Measurements from ENCODE around the gene POU3F1. TPM values are rescaled to one million over a fixed set of nuclear protein-coding genes. Genes with fewer than 3 reads are reported as not detected.

The POU3F1 gene
- total RNA-seq, 1 donor from 2014 or later: 16.5 TPM

DNA sequence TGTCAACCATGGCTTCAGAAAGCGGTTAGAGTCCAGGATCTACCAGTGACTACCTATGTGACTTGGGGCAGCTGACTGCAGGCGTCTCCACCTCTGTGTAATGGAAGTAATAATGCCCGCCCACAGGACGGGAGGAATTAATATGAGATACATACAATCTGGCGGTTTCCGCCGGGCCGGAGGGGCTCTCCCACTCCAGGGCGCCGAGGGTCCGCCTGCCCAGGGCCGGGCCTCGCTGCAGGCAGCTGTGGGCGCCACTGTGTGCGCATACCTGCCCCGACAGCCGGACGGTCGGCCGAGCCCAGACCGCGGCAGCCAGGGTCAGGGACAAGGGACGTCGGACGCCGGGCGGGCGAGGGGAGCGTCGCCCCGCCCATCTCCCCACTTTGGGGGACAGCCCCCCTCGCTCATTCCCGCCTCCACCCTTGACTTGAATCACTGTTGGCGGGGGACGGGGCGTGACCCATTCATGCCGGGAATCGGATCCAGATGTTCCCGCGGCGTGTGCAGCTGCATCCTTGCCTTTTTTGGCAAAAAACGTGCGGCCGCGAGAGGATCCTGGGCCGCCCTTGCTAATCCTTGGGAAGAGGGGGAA is 50.7 kb downstream of the POU3F1 start:
- H3K9me3 Mint-ChIP-seq: no peaks in the 10 kb centered on the region
- H2AFZ ChIP-seq (replicated peaks): no peak overlapping the region
- no peak overlapping the region for H3K9ac ChIP-seq
- DNase-seq (ENCODE audit: low spot score): peak; percentile 72
- H3K4me1 ChIP-seq: peaks cover 14% of the 10 kb centered on the region
- H3K79me2 ChIP-seq (ENCODE audit: low read depth): peaks cover 3% of the 10 kb centered on the region
- H3K27me3 Mint-ChIP-seq (ENCODE audit: insufficient read depth, low read depth): peaks cover 4% of the 10 kb centered on the region
- peaks cover 16% of the 10 kb centered on the region for H3K36me3 Mint-ChIP-seq
- peaks cover 12% of the 10 kb centered on the region for H3F3A ChIP-seq (ENCODE audit: low read depth)
- H3K9me3 ChIP-seq (ENCODE audit: low read depth): no peaks in the 10 kb centered on the region
- no peak overlapping the region for H3K27ac ChIP-seq
- TF ChIP-seq EZH2 (IDR thresholded peaks at IDR 0.05) (no peak), EZH2phosphoT487 (IDR thresholded peaks at IDR 0.05) (no peak)
- TF ChIP-seq, protein P1, sequence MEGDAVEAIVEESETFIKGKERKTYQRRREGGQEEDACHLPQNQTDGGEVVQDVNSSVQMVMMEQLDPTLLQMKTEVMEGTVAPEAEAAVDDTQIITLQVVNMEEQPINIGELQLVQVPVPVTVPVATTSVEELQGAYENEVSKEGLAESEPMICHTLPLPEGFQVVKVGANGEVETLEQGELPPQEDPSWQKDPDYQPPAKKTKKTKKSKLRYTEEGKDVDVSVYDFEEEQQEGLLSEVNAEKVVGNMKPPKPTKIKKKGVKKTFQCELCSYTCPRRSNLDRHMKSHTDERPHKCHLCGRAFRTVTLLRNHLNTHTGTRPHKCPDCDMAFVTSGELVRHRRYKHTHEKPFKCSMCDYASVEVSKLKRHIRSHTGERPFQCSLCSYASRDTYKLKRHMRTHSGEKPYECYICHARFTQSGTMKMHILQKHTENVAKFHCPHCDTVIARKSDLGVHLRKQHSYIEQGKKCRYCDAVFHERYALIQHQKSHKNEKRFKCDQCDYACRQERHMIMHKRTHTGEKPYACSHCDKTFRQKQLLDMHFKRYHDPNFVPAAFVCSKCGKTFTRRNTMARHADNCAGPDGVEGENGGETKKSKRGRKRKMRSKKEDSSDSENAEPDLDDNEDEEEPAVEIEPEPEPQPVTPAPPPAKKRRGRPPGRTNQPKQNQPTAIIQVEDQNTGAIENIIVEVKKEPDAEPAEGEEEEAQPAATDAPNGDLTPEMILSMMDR (IDR thresholded peaks at IDR 0.05): no peak
- no peaks in the 10 kb centered on the region for H4K20me1 ChIP-seq (ENCODE audit: low read depth)
- H3K4me2 ChIP-seq: peak overlapping the region; percentile 72
- H3K4me3 Mint-ChIP-seq: no peak overlapping the region
- H3K4me3 ChIP-seq: peak overlapping the region; percentile 39
- no peaks in the 10 kb centered on the region for H3K36me3 ChIP-seq
- H3K27me3 ChIP-seq: no peaks in the 10 kb centered on the region
- no peak overlapping the region for H3K27ac Mint-ChIP-seq
- H3K4me1 Mint-ChIP-seq: peaks cover 25% of the 10 kb centered on the region

DNA sequence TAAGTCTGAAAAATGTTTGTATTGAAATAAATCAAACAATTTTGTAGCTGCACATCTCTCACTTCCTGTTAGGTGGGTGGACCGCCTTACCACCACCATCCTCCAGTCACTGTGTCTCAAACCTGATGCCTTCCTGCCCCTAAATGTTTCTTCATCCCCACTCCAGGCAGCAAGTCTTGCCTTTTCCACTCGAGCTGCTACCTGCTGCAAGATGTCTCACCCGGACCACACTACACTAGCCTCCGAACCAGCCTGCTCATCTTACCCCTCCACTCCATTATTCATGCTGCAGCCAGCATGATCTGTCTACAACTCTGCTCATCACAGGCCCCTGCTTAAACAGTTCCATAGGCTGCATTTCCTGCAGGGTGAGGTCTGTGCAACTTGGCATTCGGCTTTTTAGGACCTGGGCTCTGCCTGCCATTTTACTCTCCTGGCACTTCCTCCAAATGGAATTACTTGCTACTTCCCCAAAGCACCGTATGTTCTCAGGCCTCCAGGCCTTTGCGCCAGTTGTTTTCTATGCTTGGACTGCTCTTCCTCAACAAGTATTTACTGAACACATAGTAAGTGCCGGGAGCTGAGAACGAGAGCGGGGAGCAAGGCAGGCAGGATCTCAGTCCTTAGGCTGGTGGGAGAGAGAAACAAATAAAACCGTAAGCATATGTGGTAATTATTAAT is 51.6 kb downstream of the POU3F1 start:
- Mint-ChIP-seq H3K4me1 (peaks cover 21% of the 10 kb centered on the region), H3K4me3 (peak overlapping the region; percentile 9), H3K36me3 (peaks cover 16% of the 10 kb centered on the region), H3K27ac (peak overlapping the region; percentile 9), H3K27me3 (ENCODE audit: insufficient read depth, low read depth) (peaks cover 5% of the 10 kb centered on the region), H3K9me3 (no peaks in the 10 kb centered on the region)
- Histone ChIP-seq H3K27me3 (no peaks in the 10 kb centered on the region), H3K4me1 (peaks cover 6% of the 10 kb centered on the region), H3K27ac (no peak overlapping the region), H2AFZ (replicated peaks) (no peak overlapping the region), H3K4me2 (no peak overlapping the region), H3F3A (ENCODE audit: low read depth) (peaks cover 10% of the 10 kb centered on the region), H3K4me3 (no peak overlapping the region), H4K20me1 (ENCODE audit: low read depth) (no peaks in the 10 kb centered on the region), H3K9me3 (ENCODE audit: low read depth) (no peaks in the 10 kb centered on the region), H3K79me2 (ENCODE audit: low read depth) (no peaks in the 10 kb centered on the region), H3K9ac (no peak overlapping the region), H3K36me3 (no peaks in the 10 kb centered on the region)
- no peak for TF ChIP-seq EZH2phosphoT487 (IDR thresholded peaks at IDR 0.05)
- TF ChIP-seq EZH2 (IDR thresholded peaks at IDR 0.05): no peak
- TF ChIP-seq, protein P1 (IDR thresholded peaks at IDR 0.05): no peak
- no peak for DNase-seq (ENCODE audit: low spot score)

Small RNA genes within 50 kb of the gene (microRNA-seq; reads per million reads assigned to microRNA genes)
- 22.5 reads per million, percentile 56 among the genes with 10 or more reads in this experiment for gene MIR3659

Small RNA genes within 50 kb of the gene (small RNA-seq; reads per million reads assigned to genes)
- gene MIR3659: 0.18 reads per million

Other genes with a start within 250 kb of the POU3F1 start
- gene C1orf122, start 239.0 kb downstream of the POU3F1 start, total RNA-seq (ENCODE audit: low replicate concordance): 17.7 and 35.7 TPM in 2 replicates
- gene YRDC, start 238.6 kb downstream of the POU3F1 start, total RNA-seq (ENCODE audit: low replicate concordance): 12.9 and 17.4 TPM in 2 replicates
- gene MTF1, start 187.2 kb downstream of the POU3F1 start, total RNA-seq (ENCODE audit: low replicate concordance): 5.6 and 5.9 TPM in 2 replicates
- gene INPP5B, start 99.7 kb downstream of the POU3F1 start, total RNA-seq (ENCODE audit: low replicate concordance): 22.0 and 27.2 TPM in 2 replicates
- 120 and 172 TPM in 2 replicates for gene SF3A3, start 56.8 kb downstream of the POU3F1 start, total RNA-seq (ENCODE audit: low replicate concordance)
- gene FHL3, start 41.3 kb downstream of the POU3F1 start, total RNA-seq (ENCODE audit: low replicate concordance): 8.1 and 21.5 TPM in 2 replicates
- gene UTP11, start 34.1 kb downstream of the POU3F1 start, total RNA-seq (ENCODE audit: low replicate concordance): 52.4 and 86.0 TPM in 2 replicates

All from neural progenitor cell (in vitro differentiated cells).